HEK293T (cell line): ENCODE measurements around the gene CLSTN3.

ENCODE experiments used
- CTCF ChIA-PET: fragments of 350-600 bp; formaldehyde crosslinking; extraction: SDS; loops from one replicate; lab custom pipeline; 2021; ENCODE audit warnings: antibody characterized with exemption, inconsistent platforms; lab: Yijun Ruan, JAX
- POLR2A ChIA-PET: fragments of 350-600 bp; formaldehyde crosslinking; extraction: SDS; loops from one replicate; lab custom pipeline; 2020; ENCODE audit warnings: antibody characterized with exemption, inconsistent platforms; lab: Yijun Ruan, JAX
- DNase-seq: peaks from one replicate; pipeline ENCODE4 v3.0.0; 2012; ENCODE audit warnings: mixed read lengths; ENCODE audit errors: extremely low spot score
- ARNT ChIP-seq: fragments of 450-650 bp; IDR thresholded peaks from 2 replicates; pipeline ENCODE4 v1.6.1; 2017; ENCODE audit warnings: mild to moderate bottlenecking
- BHLHE40 ChIP-seq: fragments of 450-650 bp; IDR thresholded peaks from 2 replicates; pipeline ENCODE4 v1.6.1; 2016; ENCODE audit warnings: mild to moderate bottlenecking, moderate library complexity, borderline replicate concordance
- CTBP1 ChIP-seq: fragments of 450-650 bp; IDR thresholded peaks from 2 replicates; pipeline ENCODE4 v1.6.1; 2016; ENCODE audit warnings: borderline replicate concordance
- ELF4 ChIP-seq: fragments of 450-650 bp; IDR thresholded peaks from 2 replicates; pipeline ENCODE4 v1.6.1; 2017; ENCODE audit warnings: antibody characterized with exemption
- FOXA1 ChIP-seq: fragments of 450-650 bp; IDR thresholded peaks from 2 replicates; pipeline ENCODE4 v1.6.1; 2016; ENCODE audit warnings: mild to moderate bottlenecking
- FOXK2 ChIP-seq: fragments of 450-650 bp; IDR thresholded peaks from 2 replicates; pipeline ENCODE4 v1.6.1; 2016; ENCODE audit warnings: mild to moderate bottlenecking
- FOXM1 ChIP-seq: fragments of 450-650 bp; IDR thresholded peaks from 2 replicates; pipeline ENCODE4 v1.6.1; 2017; ENCODE audit warnings: mild to moderate bottlenecking, borderline replicate concordance
- HDGF ChIP-seq: fragments of 450-650 bp; IDR thresholded peaks from 2 replicates; pipeline ENCODE4 v1.6.1; 2017; ENCODE audit warnings: antibody characterized with exemption, borderline replicate concordance
- L3MBTL2 ChIP-seq: fragments of 450-650 bp; conservative IDR thresholded peaks from 2 replicates; pipeline ENCODE4 v1.6.1; 2016; ENCODE audit warnings: mild to moderate bottlenecking
- LEF1 ChIP-seq: fragments of 450-650 bp; IDR thresholded peaks from 2 replicates; pipeline ENCODE4 v1.6.1; 2017; ENCODE audit warnings: mild to moderate bottlenecking, borderline replicate concordance
- NFRKB ChIP-seq: fragments of 450-650 bp; IDR thresholded peaks from 2 replicates; pipeline ENCODE4 v1.6.1; 2016; ENCODE audit warnings: mild to moderate bottlenecking, moderate library complexity
- PKNOX1 ChIP-seq: fragments of 450-650 bp; IDR thresholded peaks from 2 replicates; pipeline ENCODE4 v1.6.1; 2016
- SP1 ChIP-seq: fragments of 450-650 bp; IDR thresholded peaks from 2 replicates; pipeline ENCODE4 v1.6.1; 2017
- SUZ12 ChIP-seq: fragments of 450-650 bp; IDR thresholded peaks from 2 replicates; pipeline ENCODE4 v1.6.1; 2016; ENCODE audit warnings: mild to moderate bottlenecking
- TARDBP ChIP-seq: fragments of 450-650 bp; IDR thresholded peaks from 2 replicates; pipeline ENCODE4 v1.6.1; 2016
- ZNF384 ChIP-seq: fragments of 450-650 bp; IDR thresholded peaks from 2 replicates; pipeline ENCODE4 v1.6.1; 2016

The CLSTN3 gene

GRCh38 chr12:7139200-7139599 is 9.0 kb downstream of the CLSTN3 start:
- CTCF ChIA-PET, result interaction anchor here (0.8 kb wide), 1 partner anchor 8 kb away, joined by 3 read pairs; no protein-coding TSS in a partner anchor

GRCh38 chr12:7141351-7142005 is 11.3 kb downstream of the CLSTN3 start:
- DNase-seq, result no peak
- TF ChIP-seq FOXM1 (no peak), HDGF (no peak), FOXK2 (no peak), CTBP1 (no peak), FOXA1 (no peak), ZNF384 (no peak), ELF4 (no peak), SP1 (no peak), ARNT (no peak), NFRKB (no peak), LEF1 (no peak), TARDBP (no peak), BHLHE40 (no peak), L3MBTL2 (no peak)
- CTCF ChIA-PET, result interaction anchor here (0.6 to 1.0 kb wide), 4 partner anchors 13 to 298 kb away, joined by 3 to 5 read pairs (median 3); no protein-coding TSS in a partner anchor
- POLR2A ChIA-PET, result interaction anchor here (0.8 to 1.5 kb wide), 2 partner anchors 11 to 198 kb away, joined by 4 read pairs; partner anchors contain the start of genes C12orf57, CLSTN3 and RNU7-1

More at GRCh38 chr12:7139200-7139599, 9.0 kb downstream of the CLSTN3 start:
- DNase-seq, result no peak
- POLR2A ChIA-PET, result no interaction called here
- no peak for TF ChIP-seq NFRKB
- no peak for TF ChIP-seq ARNT
- TF ChIP-seq HDGF, result no peak
- no peak for TF ChIP-seq CTBP1
- TF ChIP-seq SP1, result no peak
- TF ChIP-seq TARDBP, result no peak
- TF ChIP-seq PKNOX1, result no peak
- TF ChIP-seq FOXA1, result no peak
- no peak for TF ChIP-seq FOXM1
- TF ChIP-seq ZNF384, result no peak
- no peak for TF ChIP-seq LEF1
- no peak for TF ChIP-seq L3MBTL2
- no peak for TF ChIP-seq BHLHE40
- TF ChIP-seq ELF4, result no peak
- no peak for TF ChIP-seq FOXK2
- TF ChIP-seq SUZ12, result no peak

- no peak for TF ChIP-seq PKNOX1
- no peak for TF ChIP-seq BHLHE40
- TF ChIP-seq L3MBTL2, result no peak
- no peak for TF ChIP-seq FOXM1
- no peak for TF ChIP-seq HDGF
- TF ChIP-seq TARDBP, result no peak
- TF ChIP-seq ZNF384, result no peak
- no peak for TF ChIP-seq NFRKB
- no peak for TF ChIP-seq SUZ12
- no peak for TF ChIP-seq FOXA1
- no peak for TF ChIP-seq ARNT
- TF ChIP-seq LEF1, result no peak
- no peak for TF ChIP-seq FOXK2
- no peak for TF ChIP-seq ELF4
- peak; percentile 72 for DNase-seq
- ChIA-PET CTCF (interaction anchor here (0.6 to 1.0 kb wide), 3 partner anchors 13 to 506 kb away, joined by 3 to 5 read pairs (median 5); no protein-coding TSS in a partner anchor), POLR2A (no interaction called here)
These were observed 12.0 kb downstream of the CLSTN3 start for GRCh38 chr12:7142056-7142644.

- ChIA-PET CTCF (interaction anchor here (0.6 to 1.0 kb wide), 3 partner anchors 12 to 505 kb away, joined by 3 to 5 read pairs (median 3); no protein-coding TSS in a partner anchor), POLR2A (no interaction called here)
- TF ChIP-seq L3MBTL2 (no peak), SUZ12 (no peak)
- no peak for DNase-seq
These were observed 12.8 kb downstream of the CLSTN3 start for GRCh38 chr12:7142809-7143465.

- POLR2A ChIA-PET, result no interaction called here
- TF ChIP-seq LEF1 (no peak), ARNT (no peak), ZNF384 (no peak), SP1 (no peak), FOXK2 (no peak), ELF4 (no peak), PKNOX1 (no peak), FOXM1 (no peak), CTBP1 (no peak), SUZ12 (no peak), HDGF (no peak), FOXA1 (no peak)
- CTCF ChIA-PET, result interaction anchor here (0.7 to 1.9 kb wide), 5 partner anchors 8 to 118 kb away, joined by 3 to 12 read pairs (median 4); no protein-coding TSS in a partner anchor
- DNase-seq, result no peak
These were observed 13.4 kb downstream of the CLSTN3 start for GRCh38 chr12:7143564-7143963.
